ENCODE results near the gene NELL2.

Gene NELL2

GRCh38 chr12:44523828-44524227, 352.3 kb downstream of the NELL2 start:
- DNase-seq, result no peak

- no peak for DNase-seq
Observed at GRCh38 chr12:44521702-44522101, 354.4 kb downstream of the NELL2 start.

- DNase-seq, result no peak
Observed at GRCh38 chr12:44519931-44520330, 356.2 kb downstream of the NELL2 start.

GRCh38 chr12:44511289-44511688, 364.8 kb downstream of the NELL2 start:
- no peak for DNase-seq

- no peak for DNase-seq
Observed at GRCh38 chr12:44510510-44510909, 365.6 kb downstream of the NELL2 start.

- no peak for DNase-seq
Observed at GRCh38 chr12:44510076-44510475, 366.0 kb downstream of the NELL2 start.

- DNase-seq, result no peak
Observed at GRCh38 chr12:44509471-44509870, 366.6 kb downstream of the NELL2 start.

GRCh38 chr12:44507461-44507860, 368.7 kb downstream of the NELL2 start:
- DNase-seq, result no peak

- DNase-seq, result no peak
Observed at GRCh38 chr12:44504799-44505198, 371.3 kb downstream of the NELL2 start.

GRCh38 chr12:44503329-44503728, 372.8 kb downstream of the NELL2 start:
- no peak for DNase-seq

- DNase-seq, result no peak
Observed at GRCh38 chr12:44502681-44503080, 373.4 kb downstream of the NELL2 start.

- DNase-seq, result no peak
Observed at GRCh38 chr12:44500423-44500822, 375.7 kb downstream of the NELL2 start.

- DNase-seq, result no peak
Observed at GRCh38 chr12:44497044-44497443, 379.1 kb downstream of the NELL2 start.

GRCh38 chr12:44490181-44490580, 385.9 kb downstream of the NELL2 start:
- no peak for DNase-seq

GRCh38 chr12:44488180-44488579, 387.9 kb downstream of the NELL2 start:
- no peak for DNase-seq

- DNase-seq, result no peak
Observed at GRCh38 chr12:44484862-44485261, 391.3 kb downstream of the NELL2 start.

GRCh38 chr12:44477331-44477980, 398.7 kb downstream of the NELL2 start:
- DNase-seq, result no peak

- DNase-seq, result no peak
Observed at GRCh38 chr12:44476683-44477082, 399.4 kb downstream of the NELL2 start.

- DNase-seq, result no peak
Observed at GRCh38 chr12:44465139-44465538, 411.0 kb downstream of the NELL2 start.

- DNase-seq, result no peak
Observed at GRCh38 chr12:44464180-44464579, 411.9 kb downstream of the NELL2 start.

- DNase-seq, result no peak
Observed at GRCh38 chr12:44462729-44463128, 413.4 kb downstream of the NELL2 start.

- DNase-seq, result no peak
Observed at GRCh38 chr12:44460261-44460660, 415.9 kb downstream of the NELL2 start.

GRCh38 chr12:44459569-44459968, 416.5 kb downstream of the NELL2 start:
- DNase-seq, result no peak
